Parathyroid adenoma (tissue), 2 donors: ENCODE results near the gene KSR1.

Experiments
- H2AFZ ChIP-seq: fragments of 300-600 bp; sonication (generic); one replicate; pipeline ENCODE4 v1.7.0; 2017; ENCODE audit warnings: antibody characterized with exemption, mild to moderate bottlenecking
- H3K27ac ChIP-seq: fragments of 300-600 bp; sonication (generic); one replicate; pipeline ENCODE4 v1.7.0; 2017
- H3K27me3 ChIP-seq: fragments of 300-600 bp; sonication (generic); one replicate; pipeline ENCODE4 v1.7.0; 2017; ENCODE audit warnings: low read length; ENCODE audit not compliant: control insufficient read depth, insufficient read depth
- H3K36me3 ChIP-seq: fragments of 300-600 bp; sonication (generic); one replicate; pipeline ENCODE4 v1.7.0; 2017; ENCODE audit warnings: low read length; ENCODE audit not compliant: control insufficient read depth, insufficient read depth
- H3K4me1 ChIP-seq: fragments of 300-600 bp; sonication (generic); one replicate; pipeline ENCODE4 v1.7.0; 2017; ENCODE audit warnings: control low read depth
- H3K4me2 ChIP-seq: fragments of 300-600 bp; sonication (generic); one replicate; pipeline ENCODE4 v1.7.0; 2017; ENCODE audit warnings: low read length
- H3K4me3 ChIP-seq: fragments of 300-600 bp; sonication (generic); one replicate; pipeline ENCODE4 v1.7.0; 2017; ENCODE audit warnings: low read depth, low read length
- H3K79me2 ChIP-seq: fragments of 300-600 bp; sonication (generic); one replicate; pipeline ENCODE4 v1.7.0; 2017; ENCODE audit warnings: control low read depth
- H3K9ac ChIP-seq: fragments of 300-600 bp; sonication (generic); one replicate; pipeline ENCODE4 v1.7.0; 2017; ENCODE audit warnings: mild to moderate bottlenecking
- H3K9me3 ChIP-seq: fragments of 300-600 bp; sonication (generic); one replicate; pipeline ENCODE4 v1.7.0; 2017; ENCODE audit warnings: low read length; ENCODE audit not compliant: control insufficient read depth
- CTCF ChIP-seq: fragments of 300-600 bp; sonication (generic); IDR thresholded peaks from one replicate; pipeline ENCODE4 v1.7.0; 2017; ENCODE audit warnings: antibody characterized with exemption, mild to moderate bottlenecking
- donor health status: primary hyperparathyroidism.

The KSR1 gene

GRCh38 chr17:27513849-27514248 is 57.6 kb downstream of the KSR1 start:
- Histone ChIP-seq H3K36me3 (no peaks in the 10 kb centered on the region), H3K4me2 (no peak overlapping the region), H3K27ac (no peak overlapping the region), H2AFZ (no peak overlapping the region), H3K27me3 (no peaks in the 10 kb centered on the region), H3K9ac (no peak overlapping the region), H3K9me3 (no peaks in the 10 kb centered on the region), H3K4me3 (no peak overlapping the region), H3K79me2 (peaks cover 34% of the 10 kb centered on the region), H3K4me1 (peaks cover 6% of the 10 kb centered on the region)
- TF ChIP-seq CTCF: no peak

GRCh38 chr17:27514595-27515413 is 58.6 kb downstream of the KSR1 start:
- Histone ChIP-seq H3K4me3 (no peak overlapping the region), H3K27ac (no peak overlapping the region), H3K27me3 (no peaks in the 10 kb centered on the region), H2AFZ (no peak overlapping the region), H3K4me2 (no peak overlapping the region), H3K79me2 (peaks cover 32% of the 10 kb centered on the region), H3K9me3 (no peaks in the 10 kb centered on the region), H3K4me1 (peaks cover 6% of the 10 kb centered on the region), H3K36me3 (no peaks in the 10 kb centered on the region), H3K9ac (no peak overlapping the region)
- no peak for TF ChIP-seq CTCF

- H3K79me2 ChIP-seq: peaks cover 37% of the 10 kb centered on the region
- H3K4me3 ChIP-seq: no peak overlapping the region
- no peaks in the 10 kb centered on the region for H3K36me3 ChIP-seq
- no peak overlapping the region for H3K27ac ChIP-seq
- H3K4me2 ChIP-seq: no peak overlapping the region
- H3K9ac ChIP-seq: no peak overlapping the region
- no peaks in the 10 kb centered on the region for H3K4me1 ChIP-seq
- H2AFZ ChIP-seq: no peak overlapping the region
- no peaks in the 10 kb centered on the region for H3K9me3 ChIP-seq
- no peaks in the 10 kb centered on the region for H3K27me3 ChIP-seq
- no peak for TF ChIP-seq CTCF
These were observed 61.8 kb downstream of the KSR1 start for GRCh38 chr17:27518048-27518447.

- Histone ChIP-seq H3K27me3 (no peaks in the 10 kb centered on the region), H3K4me3 (no peak overlapping the region), H3K36me3 (no peaks in the 10 kb centered on the region), H3K4me1 (no peaks in the 10 kb centered on the region), H3K27ac (no peak overlapping the region), H3K9ac (no peak overlapping the region), H2AFZ (no peak overlapping the region), H3K4me2 (no peak overlapping the region), H3K9me3 (no peaks in the 10 kb centered on the region), H3K79me2 (peaks cover 34% of the 10 kb centered on the region)
- no peak for TF ChIP-seq CTCF
These were observed 62.6 kb downstream of the KSR1 start for GRCh38 chr17:27518545-27519521.
